KMS-11 (cell line): Measurements from ENCODE around the gene OAF.

Source experiments
- H2AFZ ChIP-seq: fragments of 200-600 bp; sonication (generic); 2 replicates; pipeline ENCODE4 v1.6.1; 2016; ENCODE audit warnings: antibody characterized with exemption, mixed run types, low read depth
- H3K27ac ChIP-seq: fragments of 200-600 bp; sonication (generic); 2 replicates; pipeline ENCODE4 v1.6.1; 2016; ENCODE audit warnings: mild to moderate bottlenecking, mixed run types
- H3K27me3 ChIP-seq: fragments of 200-600 bp; sonication (generic); 2 replicates; pipeline ENCODE4 v1.6.1; 2017; ENCODE audit warnings: mild to moderate bottlenecking, low read depth, mixed run types, moderate library complexity; ENCODE audit not compliant: insufficient read depth
- H3K36me3 ChIP-seq: fragments of 200-600 bp; sonication (generic); 2 replicates; pipeline ENCODE4 v1.6.1; 2017; ENCODE audit warnings: mild to moderate bottlenecking, mixed run types; ENCODE audit not compliant: insufficient read depth
- H3K4me1 ChIP-seq: fragments of 200-600 bp; sonication (generic); 2 replicates; pipeline ENCODE4 v1.6.1; 2016; ENCODE audit warnings: mild to moderate bottlenecking, low read depth, mixed run types; ENCODE audit not compliant: poor library complexity, severe bottlenecking
- H3K4me2 ChIP-seq: fragments of 200-600 bp; sonication (generic); 2 replicates; pipeline ENCODE4 v1.7.0; 2016; ENCODE audit warnings: mild to moderate bottlenecking, mixed run types
- H3K4me3 ChIP-seq: fragments of 200-600 bp; sonication (generic); IDR thresholded peaks from 2 replicates; pipeline ENCODE4 v1.6.1; 2017; ENCODE audit warnings: low read depth, low read length, mixed read lengths; ENCODE audit not compliant: insufficient read depth
- H3K79me2 ChIP-seq: fragments of 200-600 bp; sonication (generic); 2 replicates; pipeline ENCODE4 v1.6.1; 2016; ENCODE audit warnings: low read depth, mixed run types; ENCODE audit not compliant: insufficient read depth
- H3K9ac ChIP-seq: fragments of 200-600 bp; sonication (generic); 2 replicates; pipeline ENCODE4 v1.6.1; 2016; ENCODE audit warnings: mild to moderate bottlenecking, mixed run types
- H4K20me1 ChIP-seq: fragments of 200-600 bp; sonication (generic); 2 replicates; pipeline ENCODE4 v1.6.1; 2016; ENCODE audit warnings: mild to moderate bottlenecking, mixed run types; ENCODE audit not compliant: insufficient read depth
- CTCF ChIP-seq: fragments of 200-600 bp; sonication (generic); conservative IDR thresholded peaks from 2 replicates; pipeline ENCODE4 v1.6.1; 2017; ENCODE audit warnings: low read depth, mild to moderate bottlenecking, antibody characterized with exemption, low read length, moderate library complexity, mixed read lengths

The OAF gene

GRCh38 chr11:120240866-120241265, 30.0 kb downstream of the OAF start:
- H4K20me1 ChIP-seq, result no peaks in the 10 kb centered on the region
- H3K4me2 ChIP-seq, result no peak overlapping the region
- no peaks in the 10 kb centered on the region for H3K79me2 ChIP-seq
- no peak for TF ChIP-seq CTCF
- H3K4me1 ChIP-seq, result no peaks in the 10 kb centered on the region
- no peak overlapping the region for H2AFZ ChIP-seq
- H3K4me3 ChIP-seq, result no peak overlapping the region
- no peak overlapping the region for H3K27ac ChIP-seq
- H3K36me3 ChIP-seq, result no peaks in the 10 kb centered on the region
- H3K27me3 ChIP-seq, result no peaks in the 10 kb centered on the region
- no peak overlapping the region for H3K9ac ChIP-seq

GRCh38 chr11:120241277-120241676, 30.4 kb downstream of the OAF start:
- Histone ChIP-seq H3K79me2 (no peaks in the 10 kb centered on the region), H3K4me3 (no peak overlapping the region), H3K27me3 (no peaks in the 10 kb centered on the region), H3K36me3 (no peaks in the 10 kb centered on the region), H3K4me2 (no peak overlapping the region), H3K4me1 (no peaks in the 10 kb centered on the region), H3K27ac (no peak overlapping the region), H4K20me1 (no peaks in the 10 kb centered on the region), H2AFZ (no peak overlapping the region), H3K9ac (no peak overlapping the region)
- no peak for TF ChIP-seq CTCF

GRCh38 chr11:120243221-120243620, 32.4 kb downstream of the OAF start:
- TF ChIP-seq CTCF, result no peak
- Histone ChIP-seq H3K4me2 (no peak overlapping the region), H2AFZ (no peak overlapping the region), H3K27ac (no peak overlapping the region), H3K79me2 (no peaks in the 10 kb centered on the region), H3K9ac (no peak overlapping the region), H3K4me3 (no peak overlapping the region), H3K36me3 (no peaks in the 10 kb centered on the region), H4K20me1 (no peaks in the 10 kb centered on the region), H3K4me1 (no peaks in the 10 kb centered on the region), H3K27me3 (no peaks in the 10 kb centered on the region)

- Histone ChIP-seq H3K27me3 (no peaks in the 10 kb centered on the region), H3K4me1 (no peaks in the 10 kb centered on the region), H3K79me2 (no peaks in the 10 kb centered on the region), H3K27ac (no peak overlapping the region), H2AFZ (no peak overlapping the region), H4K20me1 (no peaks in the 10 kb centered on the region), H3K4me2 (no peak overlapping the region), H3K9ac (no peak overlapping the region), H3K36me3 (no peaks in the 10 kb centered on the region), H3K4me3 (no peak overlapping the region)
- TF ChIP-seq CTCF, result no peak
Observed at GRCh38 chr11:120244476-120245365, 33.9 kb downstream of the OAF start.
